GM19238 (cell line): Measurements from ENCODE around the gene PLEKHB1.
"Not testable (repeated sequence)": the region's sequence is repeated elsewhere in the genome, so short reads cannot be mapped to it uniquely, and the experiment has no call there.

Experiments used
- DNase-seq: peaks from one replicate; pipeline ENCODE4 v3.0.0; 2011; ENCODE audit warnings: low spot score; ENCODE audit not compliant: insufficient read length

The PLEKHB1 gene

DNA sequence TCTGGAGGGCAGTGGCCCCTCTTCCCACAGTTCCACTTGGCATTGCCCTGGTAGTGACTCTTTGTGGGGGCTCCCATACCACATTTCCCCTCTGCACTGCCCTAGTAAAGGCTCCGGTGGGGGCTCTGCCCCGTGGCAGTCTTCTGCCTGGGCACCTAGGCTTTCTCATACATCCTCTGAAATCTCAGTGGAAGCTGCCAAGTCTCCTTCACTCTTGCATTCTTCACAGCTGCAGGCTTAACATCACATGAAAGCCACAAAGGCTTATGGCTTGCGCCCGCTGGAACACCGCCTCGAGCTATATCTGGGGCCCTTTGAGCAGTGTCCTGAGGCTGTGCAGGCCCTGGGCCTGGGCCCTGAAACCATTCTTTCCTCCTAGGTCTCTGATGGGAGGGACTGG, 25.3 kb downstream of the PLEKHB1 start:
- DNase-seq = no peak

DNA sequence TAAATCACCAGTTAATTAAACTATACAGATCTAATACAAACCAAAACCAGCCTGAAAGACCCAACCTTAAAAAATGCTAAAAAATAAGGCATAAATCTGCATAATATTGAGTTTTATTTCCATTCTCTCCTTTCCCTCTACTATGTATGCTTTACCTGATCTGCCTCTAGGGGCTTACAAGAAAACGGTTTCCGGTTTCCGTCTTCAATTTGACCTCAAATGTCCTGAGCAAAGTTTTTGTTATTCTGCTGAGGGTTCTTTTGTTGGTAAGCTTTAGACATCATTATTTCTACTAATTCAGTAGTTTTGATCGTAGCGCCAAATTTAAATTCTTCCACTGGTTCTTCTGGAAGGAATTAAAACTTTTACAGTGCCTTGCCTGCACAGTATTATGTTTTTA, 30.2 kb downstream of the PLEKHB1 start:
- not testable (repeated sequence) for DNase-seq

DNA sequence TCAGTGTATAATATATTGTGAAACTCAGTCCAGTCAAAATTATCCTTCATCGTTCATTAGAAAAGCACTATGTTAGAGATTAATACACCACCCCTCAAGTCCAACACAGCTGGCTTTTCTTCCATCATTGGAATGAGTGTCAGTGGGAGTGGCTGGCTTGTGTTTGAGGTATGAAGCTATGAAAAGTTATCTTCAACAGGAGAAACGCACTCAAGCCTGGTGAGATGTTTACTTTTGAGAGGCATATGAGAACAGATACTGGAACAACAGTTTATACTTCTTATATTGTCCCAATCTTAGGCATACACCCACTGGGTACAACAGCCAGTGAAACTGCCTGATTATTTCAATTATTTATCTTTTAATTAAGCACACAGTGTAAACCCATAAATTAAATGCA, 34.3 kb downstream of the PLEKHB1 start:
- no peak for DNase-seq

DNA sequence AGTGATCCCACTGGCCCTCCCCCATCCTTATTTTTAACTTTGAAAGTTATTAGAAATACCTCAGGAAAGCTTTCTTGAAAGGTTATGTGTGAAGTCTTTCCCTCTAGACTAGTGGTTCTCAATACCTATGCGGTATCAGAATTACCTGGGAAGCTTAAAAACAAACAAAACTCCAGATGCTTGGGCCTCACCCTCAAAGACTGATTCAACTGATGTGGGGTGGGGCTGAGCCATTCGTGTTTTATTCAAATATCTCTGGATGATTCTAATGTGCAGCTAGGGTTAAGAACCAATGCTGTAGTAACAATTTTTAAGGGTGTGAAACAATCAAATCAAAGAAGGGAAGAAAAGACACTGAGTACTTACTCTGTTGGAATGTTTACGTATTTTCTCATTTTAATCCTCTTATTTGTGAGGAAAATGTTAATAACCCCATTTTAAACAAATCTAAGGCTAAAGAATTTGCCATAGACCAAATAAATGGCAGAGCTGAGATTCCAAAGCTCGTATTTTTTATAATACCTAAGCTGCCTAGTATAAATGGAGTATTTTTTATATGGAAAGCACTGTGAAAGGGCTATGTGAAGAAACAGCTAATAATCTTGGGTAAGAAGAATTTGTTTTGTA, 47.6 kb downstream of the PLEKHB1 start:
- DNase-seq = no peak

DNA sequence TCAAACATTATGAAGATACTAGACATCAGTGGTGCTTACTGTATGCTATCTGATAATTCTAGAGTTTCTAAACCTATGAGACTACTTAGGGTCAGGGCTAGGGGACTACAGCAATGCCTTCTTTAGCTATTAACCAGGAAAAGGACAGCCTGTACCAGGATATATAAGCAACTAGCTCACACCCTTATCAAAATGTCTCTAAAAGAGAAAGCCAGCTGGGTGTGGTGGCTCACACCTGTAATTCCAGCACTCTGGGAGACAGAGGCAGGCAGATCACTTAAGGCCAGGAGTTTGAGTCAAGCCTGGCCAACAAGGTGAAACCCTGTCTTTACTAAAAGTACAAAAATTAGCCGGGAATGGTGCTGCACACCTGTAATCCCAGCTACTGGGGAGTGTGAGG, 58.7 kb downstream of the PLEKHB1 start:
- DNase-seq = no peak

DNA sequence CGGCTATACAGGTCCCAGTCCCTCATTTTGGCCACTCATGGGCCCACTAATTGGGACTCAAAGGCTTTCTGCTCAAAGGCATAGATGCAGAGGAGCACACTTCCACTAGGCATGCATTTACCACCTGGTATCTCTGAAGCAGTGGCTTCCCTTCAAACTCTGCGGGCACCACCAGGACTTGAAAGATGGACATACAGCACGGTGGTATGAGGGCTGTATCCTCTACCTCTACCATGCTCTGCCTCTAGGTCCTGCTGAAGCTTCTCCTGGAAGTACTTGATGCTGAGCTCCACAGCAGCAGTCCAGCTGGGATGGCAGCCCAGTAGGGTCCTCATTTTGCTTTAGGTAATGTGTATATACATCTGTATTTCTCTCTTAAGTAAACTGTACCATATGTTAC, 64.6 kb downstream of the PLEKHB1 start:
- no peak for DNase-seq
